ENCODE results near the gene SLC2A9.

The SLC2A9 gene

GRCh38 chr4:10020871-10021652, at the start of gene SLC2A9:
SLC2A9 (minus strand) TSS chr4:10021497; CDS start chr4:10021429, 68 bp downstream.
- no peak for DNase-seq

- DNase-seq = no peak
Measured at GRCh38 chr4:10069075-10069642, 47.9 kb upstream of the SLC2A9 start.

GRCh38 chr4:10066670-10067651, 45.7 kb upstream of the SLC2A9 start:
- DNase-seq = no peak

- no peak for DNase-seq
Measured at GRCh38 chr4:10066206-10066605, 44.9 kb upstream of the SLC2A9 start.

- DNase-seq = no peak
Measured at GRCh38 chr4:10063544-10064300, 42.4 kb upstream of the SLC2A9 start.

- DNase-seq = no peak
Measured at GRCh38 chr4:10061650-10062415, 40.5 kb upstream of the SLC2A9 start.

GRCh38 chr4:10058371-10058770, 37.1 kb upstream of the SLC2A9 start:
- no peak for DNase-seq

GRCh38 chr4:10057023-10057395, 35.7 kb upstream of the SLC2A9 start:
- no peak for DNase-seq

GRCh38 chr4:10056334-10057022, 35.2 kb upstream of the SLC2A9 start:
- no peak for DNase-seq

- DNase-seq = no peak
Measured at GRCh38 chr4:10055871-10056270, 34.6 kb upstream of the SLC2A9 start.

GRCh38 chr4:10054571-10055041, 33.3 kb upstream of the SLC2A9 start:
- no peak for DNase-seq

- DNase-seq = no peak
Measured at GRCh38 chr4:10053635-10054453, 32.5 kb upstream of the SLC2A9 start.

GRCh38 chr4:10051517-10052135, 30.3 kb upstream of the SLC2A9 start:
- no peak for DNase-seq

- DNase-seq = no peak
Measured at GRCh38 chr4:10050721-10051120, 29.4 kb upstream of the SLC2A9 start.

GRCh38 chr4:10050261-10050661, 29.0 kb upstream of the SLC2A9 start:
- DNase-seq = no peak

GRCh38 chr4:10048941-10049697, 27.8 kb upstream of the SLC2A9 start:
- no peak for DNase-seq

- no peak for DNase-seq
Measured at GRCh38 chr4:10047967-10048366, 26.7 kb upstream of the SLC2A9 start.

GRCh38 chr4:10046471-10046870, 25.2 kb upstream of the SLC2A9 start:
- no peak for DNase-seq

- no peak for DNase-seq
Measured at GRCh38 chr4:10045481-10045880, 24.2 kb upstream of the SLC2A9 start.

Measured in activated CD4-positive, alpha-beta T cell treated with anti-CD3 and anti-CD28 coated beads for 48 hours (primary cell).